ENCODE results near the gene WNT6. TPM values are rescaled to one million over a fixed set of nuclear protein-coding genes. Genes with fewer than 3 reads are reported as not detected.

The WNT6 gene
- total RNA-seq, 1 donor from 2014 or later = 0.66 TPM

GRCh38 chr2:218887079-218887478 is 27.5 kb downstream of the WNT6 start:
- Mint-ChIP-seq H3K4me3 (ENCODE audit: unreplicated experiment) (peak overlapping the region; percentile 44), H3K27me3 (ENCODE audit: unreplicated experiment) (peaks cover 23% of the 10 kb centered on the region), H3K4me1 (ENCODE audit: low read depth, unreplicated experiment) (peaks cover 45% of the 10 kb centered on the region), H3K9me3 (ENCODE audit: unreplicated experiment) (peaks cover 16% of the 10 kb centered on the region), H3K36me3 (ENCODE audit: unreplicated experiment) (no peaks in the 10 kb centered on the region), H3K27ac (ENCODE audit: unreplicated experiment) (peak overlapping the region; percentile 75)
- no peak for TF ChIP-seq CTCF (IDR thresholded peaks at IDR 0.05; ENCODE audit: partially characterized antibody, unreplicated experiment)
- no peak for DNase-seq

- Mint-ChIP-seq H3K27me3 (ENCODE audit: unreplicated experiment) (peaks cover 20% of the 10 kb centered on the region), H3K4me1 (ENCODE audit: low read depth, unreplicated experiment) (peaks cover 37% of the 10 kb centered on the region)
- no peak for DNase-seq
Observed at GRCh38 chr2:218888341-218888740, 28.7 kb downstream of the WNT6 start.

GRCh38 chr2:218889937-218890336 is 30.3 kb downstream of the WNT6 start:
- peaks cover 46% of the 10 kb centered on the region for H3K4me1 Mint-ChIP-seq (ENCODE audit: low read depth, unreplicated experiment)
- H3K4me3 Mint-ChIP-seq (ENCODE audit: unreplicated experiment) = no peak overlapping the region
- H3K27ac Mint-ChIP-seq (ENCODE audit: unreplicated experiment) = no peak overlapping the region
- DNase-seq = no peak
- peaks cover 18% of the 10 kb centered on the region for H3K9me3 Mint-ChIP-seq (ENCODE audit: unreplicated experiment)
- peaks cover 24% of the 10 kb centered on the region for H3K27me3 Mint-ChIP-seq (ENCODE audit: unreplicated experiment)
- TF ChIP-seq CTCF (IDR thresholded peaks at IDR 0.05; ENCODE audit: partially characterized antibody, unreplicated experiment) = no peak
- H3K36me3 Mint-ChIP-seq (ENCODE audit: unreplicated experiment) = no peaks in the 10 kb centered on the region

More at GRCh38 chr2:218888341-218888740, 28.7 kb downstream of the WNT6 start:
- TF ChIP-seq CTCF (IDR thresholded peaks at IDR 0.05; ENCODE audit: partially characterized antibody, unreplicated experiment) = no peak
- Mint-ChIP-seq H3K27ac (ENCODE audit: unreplicated experiment) (no peak overlapping the region), H3K4me3 (ENCODE audit: unreplicated experiment) (no peak overlapping the region), H3K36me3 (ENCODE audit: unreplicated experiment) (no peaks in the 10 kb centered on the region), H3K9me3 (ENCODE audit: unreplicated experiment) (peaks cover 16% of the 10 kb centered on the region)

GRCh38 chr2:218890369-218890768 is 30.8 kb downstream of the WNT6 start:
- Mint-ChIP-seq H3K36me3 (ENCODE audit: unreplicated experiment) (no peaks in the 10 kb centered on the region), H3K4me1 (ENCODE audit: low read depth, unreplicated experiment) (peaks cover 44% of the 10 kb centered on the region), H3K27me3 (ENCODE audit: unreplicated experiment) (peaks cover 21% of the 10 kb centered on the region), H3K27ac (ENCODE audit: unreplicated experiment) (no peak overlapping the region), H3K4me3 (ENCODE audit: unreplicated experiment) (no peak overlapping the region), H3K9me3 (ENCODE audit: unreplicated experiment) (peaks cover 18% of the 10 kb centered on the region)
- no peak for TF ChIP-seq CTCF (IDR thresholded peaks at IDR 0.05; ENCODE audit: partially characterized antibody, unreplicated experiment)
- no peak for DNase-seq

GRCh38 chr2:218891275-218892135 is 31.9 kb downstream of the WNT6 start:
- Mint-ChIP-seq H3K4me1 (ENCODE audit: low read depth, unreplicated experiment) (peaks cover 41% of the 10 kb centered on the region), H3K36me3 (ENCODE audit: unreplicated experiment) (no peaks in the 10 kb centered on the region), H3K27ac (ENCODE audit: unreplicated experiment) (peak overlapping the region; percentile 12), H3K27me3 (ENCODE audit: unreplicated experiment) (peaks cover 21% of the 10 kb centered on the region), H3K9me3 (ENCODE audit: unreplicated experiment) (peaks cover 16% of the 10 kb centered on the region), H3K4me3 (ENCODE audit: unreplicated experiment) (peak overlapping the region; percentile 52)
- DNase-seq = no peak
- TF ChIP-seq CTCF (IDR thresholded peaks at IDR 0.05; ENCODE audit: partially characterized antibody, unreplicated experiment) = no peak

Measured in glutamatergic neuron (in vitro differentiated cells).